ENCODE data around the gene CCDC66. TPM values are rescaled to one million over a fixed set of nuclear protein-coding genes. Genes with fewer than 3 reads are reported as not detected.

CCDC66 gene
- total RNA-seq, 4 donors from 2014 or later, result 17.2 to 50.8 (median 24.9) TPM

DNA sequence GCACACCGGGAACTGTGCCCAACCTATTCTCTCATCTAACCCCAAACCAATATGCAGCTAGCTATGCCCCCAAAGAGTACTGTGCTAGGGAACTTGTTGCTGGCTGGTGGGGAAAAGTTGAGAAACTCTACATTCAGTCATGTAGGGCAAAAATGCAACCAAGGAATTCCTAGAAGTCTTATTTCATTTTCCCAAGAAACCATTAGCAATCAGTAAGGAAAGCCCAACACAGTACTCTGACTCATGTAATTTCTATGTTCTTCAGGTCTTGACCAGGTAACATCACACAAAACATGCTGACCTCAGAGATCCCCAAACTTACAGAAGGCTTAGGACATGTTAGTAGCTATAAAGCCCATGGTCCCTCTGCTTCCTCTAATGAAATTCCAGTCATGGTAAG is 74.0 kb downstream of the CCDC66 start:
- H3K36me3 ChIP-seq, result peaks cover 61% of the 10 kb centered on the region
- no peak for DNase-seq (ENCODE audit: low spot score in 2 of 2)

DNA sequence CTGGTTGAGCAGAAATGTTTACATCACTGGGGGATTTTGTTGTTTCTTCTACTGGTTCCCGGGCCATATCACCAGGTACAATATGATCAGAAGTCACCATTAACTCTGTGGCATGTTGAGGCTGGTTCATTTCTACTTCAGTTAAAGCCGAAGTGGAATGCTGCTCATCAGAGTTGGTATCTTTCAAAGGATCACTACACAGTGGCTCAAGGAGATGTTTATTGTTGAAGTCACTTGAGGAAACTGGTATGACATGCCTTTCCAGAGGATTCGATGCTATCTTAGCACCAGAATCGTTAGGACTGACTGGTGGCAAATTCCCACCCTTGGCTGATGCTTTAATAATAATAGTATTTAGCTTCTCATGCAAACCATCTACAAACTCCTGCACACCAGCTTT is 76.2 kb downstream of the CCDC66 start:
- no peak overlapping the region for H3K27ac ChIP-seq
- H3K27me3 ChIP-seq, result no peaks in the 10 kb centered on the region
- WGBS, result 78% methylated on average over 4 of the region's 4 CpGs
- no peaks in the 10 kb centered on the region for H3K9me3 ChIP-seq
- H3K4me3 ChIP-seq, result no peak overlapping the region
- no peaks in the 10 kb centered on the region for H3K4me1 ChIP-seq
- peaks cover 58% of the 10 kb centered on the region for H3K36me3 ChIP-seq
- TF ChIP-seq POLR2AphosphoS5 (IDR thresholded peaks at IDR 0.05), result no peak
- TF ChIP-seq POLR2A (IDR thresholded peaks at IDR 0.05), result no peak
- no peak for TF ChIP-seq EP300 (IDR thresholded peaks at IDR 0.05)
- TF ChIP-seq, protein P1, sequence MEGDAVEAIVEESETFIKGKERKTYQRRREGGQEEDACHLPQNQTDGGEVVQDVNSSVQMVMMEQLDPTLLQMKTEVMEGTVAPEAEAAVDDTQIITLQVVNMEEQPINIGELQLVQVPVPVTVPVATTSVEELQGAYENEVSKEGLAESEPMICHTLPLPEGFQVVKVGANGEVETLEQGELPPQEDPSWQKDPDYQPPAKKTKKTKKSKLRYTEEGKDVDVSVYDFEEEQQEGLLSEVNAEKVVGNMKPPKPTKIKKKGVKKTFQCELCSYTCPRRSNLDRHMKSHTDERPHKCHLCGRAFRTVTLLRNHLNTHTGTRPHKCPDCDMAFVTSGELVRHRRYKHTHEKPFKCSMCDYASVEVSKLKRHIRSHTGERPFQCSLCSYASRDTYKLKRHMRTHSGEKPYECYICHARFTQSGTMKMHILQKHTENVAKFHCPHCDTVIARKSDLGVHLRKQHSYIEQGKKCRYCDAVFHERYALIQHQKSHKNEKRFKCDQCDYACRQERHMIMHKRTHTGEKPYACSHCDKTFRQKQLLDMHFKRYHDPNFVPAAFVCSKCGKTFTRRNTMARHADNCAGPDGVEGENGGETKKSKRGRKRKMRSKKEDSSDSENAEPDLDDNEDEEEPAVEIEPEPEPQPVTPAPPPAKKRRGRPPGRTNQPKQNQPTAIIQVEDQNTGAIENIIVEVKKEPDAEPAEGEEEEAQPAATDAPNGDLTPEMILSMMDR (IDR thresholded peaks at IDR 0.05), result no peak
- no peak for DNase-seq (ENCODE audit: low spot score in 2 of 2)

More for the DNA sequence above, 74.0 kb downstream of the CCDC66 start:
- H3K9me3 ChIP-seq, result no peaks in the 10 kb centered on the region
- H3K4me3 ChIP-seq, result no peak overlapping the region
- H3K4me1 ChIP-seq, result no peaks in the 10 kb centered on the region
- H3K27me3 ChIP-seq, result no peaks in the 10 kb centered on the region
- no peak overlapping the region for H3K27ac ChIP-seq
- TF ChIP-seq EP300 (IDR thresholded peaks at IDR 0.05) (no peak), POLR2A (IDR thresholded peaks at IDR 0.05) (no peak)
- 93% methylated on average over 1 of the region's 1 CpG for WGBS

DNA sequence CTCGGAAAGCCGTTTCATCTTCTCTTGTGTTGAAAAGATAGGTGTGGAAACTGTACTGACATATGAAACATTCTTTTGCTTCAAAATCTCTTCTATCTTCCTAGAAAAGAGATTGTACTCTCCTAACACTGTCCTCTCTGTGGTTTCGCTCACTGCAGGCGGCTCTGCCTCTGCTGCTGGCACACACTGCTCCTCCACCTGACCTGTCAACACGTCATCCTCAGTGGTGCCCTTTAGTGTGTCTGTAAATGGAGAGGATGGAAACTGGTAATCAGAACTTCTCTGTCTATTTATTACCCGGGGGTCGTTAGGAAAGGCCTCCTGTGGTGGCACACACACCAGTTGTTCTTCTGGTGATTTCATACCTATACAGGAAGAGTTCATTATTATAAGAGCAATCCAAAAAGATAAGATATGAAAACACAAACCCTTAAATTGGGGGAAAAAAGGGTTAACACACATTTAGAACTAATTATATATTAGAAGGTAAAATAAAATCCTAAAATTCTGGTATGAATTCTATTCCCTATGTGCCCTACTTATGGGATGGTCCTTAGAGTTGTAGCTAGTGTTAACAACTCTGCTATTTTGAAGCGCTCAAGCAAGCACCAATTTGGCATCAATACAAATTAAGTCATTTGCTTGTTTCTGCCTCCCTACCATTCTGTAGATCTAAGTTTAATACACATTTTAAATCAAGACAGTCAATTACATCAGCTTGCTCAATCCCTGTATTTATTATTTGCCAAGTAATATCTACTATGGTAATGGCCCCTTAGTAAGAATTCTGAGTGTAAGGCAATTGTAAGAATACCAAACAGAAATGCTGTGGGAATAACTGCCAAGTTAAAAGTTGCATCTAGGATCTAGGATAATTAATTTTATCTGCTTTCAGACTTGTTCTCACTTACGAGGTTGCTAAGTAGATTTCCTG is 76.9 kb downstream of the CCDC66 start:
- 88% methylated on average over 9 of the region's 9 CpGs for WGBS
- Histone ChIP-seq H3K4me1 (no peaks in the 10 kb centered on the region), H3K27me3 (no peaks in the 10 kb centered on the region), H3K4me3 (no peak overlapping the region), H3K9me3 (no peaks in the 10 kb centered on the region), H3K36me3 (peaks cover 60% of the 10 kb centered on the region), H3K27ac (no peak overlapping the region)
- TF ChIP-seq EP300 (IDR thresholded peaks at IDR 0.05) (no peak), POLR2AphosphoS5 (IDR thresholded peaks at IDR 0.05) (no peak), POLR2A (IDR thresholded peaks at IDR 0.05) (no peak)
- TF ChIP-seq, protein P1 (IDR thresholded peaks at IDR 0.05), result no peak
- DNase-seq (ENCODE audit: low spot score in 2 of 2), result no peak

DNA sequence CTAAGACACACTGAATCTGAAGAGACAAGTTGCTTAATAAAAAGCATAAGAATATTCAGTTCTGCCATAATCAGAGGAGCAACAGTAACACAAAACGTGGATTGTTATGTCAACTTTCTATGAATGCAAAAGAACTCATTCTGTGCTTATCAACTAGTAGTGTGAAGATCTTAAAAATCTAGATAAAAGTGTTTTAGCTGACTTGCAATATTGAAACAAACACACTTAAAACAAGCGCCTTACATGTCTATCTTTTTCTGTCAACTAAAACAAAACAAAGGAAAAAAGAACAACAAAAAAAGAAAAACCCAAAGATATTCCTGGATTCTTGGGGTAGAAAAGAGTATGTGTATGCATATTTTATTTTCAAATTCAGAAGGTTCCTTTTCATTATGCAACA is 88.4 kb downstream of the CCDC66 start:
- H3K4me1 ChIP-seq, result no peaks in the 10 kb centered on the region
- 95% methylated on average over 2 of the region's 2 CpGs for WGBS
- no peaks in the 10 kb centered on the region for H3K27me3 ChIP-seq
- no peak overlapping the region for H3K27ac ChIP-seq
- peaks cover 74% of the 10 kb centered on the region for H3K36me3 ChIP-seq
- DNase-seq (ENCODE audit: low spot score in 2 of 2), result no peak
- H3K9me3 ChIP-seq, result no peaks in the 10 kb centered on the region
- no peak for TF ChIP-seq POLR2A (IDR thresholded peaks at IDR 0.05)
- TF ChIP-seq, protein P1 (IDR thresholded peaks at IDR 0.05), result no peak
- TF ChIP-seq POLR2AphosphoS5 (IDR thresholded peaks at IDR 0.05), result no peak
- TF ChIP-seq EP300 (IDR thresholded peaks at IDR 0.05), result no peak
- no peak overlapping the region for H3K4me3 ChIP-seq

DNA sequence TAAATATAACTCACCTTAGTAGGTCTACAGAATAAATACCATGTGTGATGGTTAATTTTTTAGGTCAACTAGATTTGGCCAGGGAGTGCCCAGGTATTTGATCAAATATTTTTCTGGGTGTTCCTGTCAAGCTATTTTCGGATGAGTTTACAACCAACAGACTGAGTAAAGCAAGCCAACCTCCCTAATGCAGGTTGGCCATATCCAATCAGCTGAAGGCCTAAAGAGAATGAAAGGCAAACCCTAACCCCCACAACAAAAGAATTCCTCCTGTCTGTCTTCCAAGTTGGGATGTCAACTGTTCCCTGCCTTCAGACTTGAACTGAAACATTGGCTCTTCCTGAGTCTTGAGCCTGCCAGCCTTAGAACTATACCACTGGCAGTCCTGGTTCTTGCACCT is 97.5 kb downstream of the CCDC66 start:
- Histone ChIP-seq H3K9me3 (no peaks in the 10 kb centered on the region), H3K4me3 (no peak overlapping the region), H3K27ac (no peak overlapping the region), H3K36me3 (peaks cover 62% of the 10 kb centered on the region), H3K4me1 (no peaks in the 10 kb centered on the region), H3K27me3 (no peaks in the 10 kb centered on the region)
- TF ChIP-seq POLR2AphosphoS5 (IDR thresholded peaks at IDR 0.05) (no peak), POLR2A (IDR thresholded peaks at IDR 0.05) (no peak), EP300 (IDR thresholded peaks at IDR 0.05) (no peak)
- TF ChIP-seq, protein P1 (IDR thresholded peaks at IDR 0.05), result no peak
- no peak for DNase-seq (ENCODE audit: low spot score in 2 of 2)
- 81% methylated on average over 1 of the region's 1 CpG for WGBS
